ENCODE measurements around the gene SH3BGRL3.
"Not testable (repeated sequence)": the region's sequence is repeated elsewhere in the genome, so short reads cannot be mapped to it uniquely, and the experiment has no call there.

Gene SH3BGRL3

GRCh38 chr1:26279456-26280332, at the start of gene SH3BGRL3:
SH3BGRL3 (plus strand) TSS chr1:26280086; CDS start chr1:26280156, 70 bp downstream.
- peak; percentile 90 for DNase-seq

DNA sequence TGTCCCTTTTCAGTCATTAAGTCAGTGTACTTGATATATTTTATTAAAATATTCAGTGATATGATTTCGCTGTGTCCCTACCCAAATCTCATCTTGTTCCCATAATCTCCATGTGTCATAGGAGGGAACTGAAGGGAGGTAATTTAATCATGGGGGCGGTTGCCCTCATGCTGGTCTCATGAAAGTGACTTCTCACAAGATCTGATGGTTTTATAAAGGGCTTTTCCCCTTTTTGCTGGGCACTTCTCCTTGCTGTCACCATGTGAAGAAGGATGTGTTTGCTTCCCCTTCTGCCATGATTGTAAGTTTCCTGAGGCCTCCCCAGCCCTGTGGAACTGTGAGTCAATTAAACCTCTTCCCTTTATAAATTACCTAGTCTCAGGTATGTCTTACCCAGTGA, 49.2 kb upstream of the SH3BGRL3 start:
- not testable (repeated sequence) for DNase-seq

- DNase-seq, result peak; percentile 99
Observed at GRCh38 chr1:26233903-26234643, 45.8 kb upstream of the SH3BGRL3 start, which contains the start of gene CEP85. CEP85 (plus strand) TSS chr1:26234200; CDS start chr1:26239784, 5,584 bp downstream.

- no peak for DNase-seq
Observed at GRCh38 chr1:26234644-26235370, 45.1 kb upstream of the SH3BGRL3 start.

- DNase-seq, result no peak
Observed at GRCh38 chr1:26237230-26237966, 42.5 kb upstream of the SH3BGRL3 start.

- DNase-seq, result no peak
Observed at GRCh38 chr1:26239936-26240335, 40.0 kb upstream of the SH3BGRL3 start.

- no peak for DNase-seq
Observed at GRCh38 chr1:26252718-26253117, 27.2 kb upstream of the SH3BGRL3 start.

- DNase-seq, result no peak
Observed at GRCh38 chr1:26254404-26254803, 25.5 kb upstream of the SH3BGRL3 start.

- no peak for DNase-seq
Observed at GRCh38 chr1:26257222-26257621, 22.7 kb upstream of the SH3BGRL3 start.

GRCh38 chr1:26259005-26259404, 20.9 kb upstream of the SH3BGRL3 start:
- DNase-seq, result no peak

DNA sequence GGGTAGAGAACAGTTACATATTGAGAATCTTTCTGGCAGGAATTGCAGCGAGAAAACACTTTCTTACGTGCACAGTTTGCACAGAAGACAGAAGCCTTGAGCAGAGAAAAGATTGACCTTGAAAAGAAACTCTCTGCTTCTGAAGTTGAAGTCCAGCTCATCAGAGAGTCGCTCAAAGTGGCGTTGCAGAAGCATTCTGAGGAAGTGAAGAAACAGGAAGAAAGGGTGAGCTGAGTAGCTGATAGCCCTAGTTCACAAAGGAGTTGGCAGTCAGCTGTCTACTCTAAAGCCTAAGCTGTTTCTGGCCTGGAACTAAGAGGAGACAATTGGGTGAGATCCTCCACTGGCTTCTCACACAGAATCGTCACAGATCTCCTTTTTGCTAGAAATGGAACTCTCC, 20.3 kb upstream of the SH3BGRL3 start:
- no peak for DNase-seq

DNA sequence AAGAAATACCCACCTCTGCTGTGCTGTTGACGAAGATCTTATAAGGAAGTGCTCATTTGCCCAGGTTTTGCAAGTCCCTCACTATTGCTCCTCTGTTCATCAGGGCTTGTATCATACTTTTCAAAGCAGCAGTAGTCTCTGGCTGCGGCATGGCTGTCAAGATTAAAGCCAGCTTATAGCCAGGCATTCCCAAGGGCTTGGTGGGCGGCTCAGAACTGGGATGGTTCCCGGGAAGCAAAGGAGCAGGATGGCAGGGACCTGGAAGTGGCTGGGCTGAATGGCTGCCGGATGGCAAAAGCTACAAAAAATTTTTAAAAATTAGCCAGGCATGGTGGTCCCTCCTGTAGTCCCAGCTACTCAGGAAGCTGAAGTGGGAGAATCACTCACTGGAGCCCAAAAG, 16.7 kb upstream of the SH3BGRL3 start:
- no peak for DNase-seq

- no peak for DNase-seq
Observed at GRCh38 chr1:26265405-26265804, 14.5 kb upstream of the SH3BGRL3 start.

GRCh38 chr1:26268290-26269197, 11.3 kb upstream of the SH3BGRL3 start:
- DNase-seq, result no peak

DNA sequence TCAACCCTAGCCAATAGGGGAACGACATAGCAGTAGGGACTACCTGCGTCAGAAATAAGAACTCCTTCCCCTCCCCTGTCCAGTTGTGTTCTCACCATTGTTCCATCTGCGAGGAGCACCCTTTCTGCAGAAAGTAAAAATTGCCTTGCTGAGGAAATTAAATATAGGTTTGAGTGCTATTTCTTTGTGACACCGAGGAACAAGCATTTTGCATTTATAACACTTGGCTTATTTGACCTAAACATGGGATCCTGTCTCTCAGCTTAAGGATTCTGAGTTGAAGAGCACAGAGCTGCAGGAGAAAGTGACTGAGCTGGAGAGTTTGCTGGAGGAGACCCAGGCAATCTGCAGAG, 10.7 kb upstream of the SH3BGRL3 start:
- no peak for DNase-seq

GRCh38 chr1:26274801-26275425, 5.0 kb upstream of the SH3BGRL3 start:
- DNase-seq, result no peak

DNA sequence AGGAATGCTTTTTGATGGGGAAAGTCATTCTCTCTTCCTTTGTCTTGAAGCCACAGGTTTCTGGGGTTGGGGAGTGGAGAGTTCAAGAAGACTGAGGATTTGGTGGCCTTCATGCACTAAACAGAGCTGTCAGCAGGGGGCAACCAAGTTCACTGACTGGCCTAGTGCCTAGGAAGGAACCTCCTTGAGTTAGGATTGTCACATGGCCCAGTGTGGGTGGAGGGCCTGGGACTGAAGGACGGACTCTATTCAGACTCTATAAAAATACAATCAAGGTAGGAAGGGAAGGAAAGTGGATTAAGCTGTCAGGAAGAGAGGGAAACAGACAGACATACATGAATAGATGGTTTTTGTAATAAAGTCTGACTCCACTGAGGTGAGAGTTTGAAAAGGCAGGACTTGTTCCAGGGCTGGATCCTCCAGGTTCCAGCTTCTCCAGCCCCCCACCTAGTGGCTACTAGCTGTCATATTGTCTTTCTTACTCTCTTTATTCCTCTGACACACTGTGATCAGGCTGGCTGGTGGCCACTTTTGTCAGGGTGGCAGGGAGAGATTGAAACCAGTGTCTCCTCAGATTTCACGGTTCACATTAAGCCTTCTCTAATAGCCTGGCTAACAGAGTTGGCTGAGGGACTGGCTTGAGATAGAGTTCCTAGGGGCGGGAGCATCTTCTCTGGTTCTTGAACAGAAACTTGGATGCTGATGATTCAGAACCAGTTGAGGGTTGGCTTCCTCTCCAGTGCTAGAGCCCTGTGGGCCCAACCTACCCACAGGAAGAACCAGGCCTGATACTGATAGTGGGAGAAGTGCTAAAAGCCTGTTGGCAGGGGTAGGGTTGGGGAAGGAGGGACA, 4.1 kb upstream of the SH3BGRL3 start:
- DNase-seq, result peak; percentile 86

- no peak for DNase-seq
Observed at GRCh38 chr1:26276432-26276838, 3.5 kb upstream of the SH3BGRL3 start.

- no peak for DNase-seq
Observed at GRCh38 chr1:26277261-26277661, 2.6 kb upstream of the SH3BGRL3 start.

GRCh38 chr1:26277719-26278118, 2.2 kb upstream of the SH3BGRL3 start:
- DNase-seq, result no peak

Data from right forelimb (tissue), 1 donor.